Adrenal gland (tissue), 5 donors: ENCODE results near the gene FOXP3.

Source experiments
- CTCF ChIP-seq, 6 experiments: fragments of 450-650 bp in 4 of 6; fragments of 200-600 bp in 2 of 6; sonication (generic) in 1 of 6; IDR thresholded peaks; 1 replicate in 5 of 6; 2 replicates in 1 of 6; pipeline versions ENCODE4 v1.5.1 to v1.8.0; 2016 to 2021; ENCODE audit warnings: antibody characterized with exemption in 6 of 6, mild to moderate bottlenecking in 2 of 6, moderate library complexity in 1 of 6
- POLR2A ChIP-seq, 2 donors: fragments of 450-650 bp; IDR thresholded peaks; one replicate each; pipeline ENCODE4 v1.6.1; 2017; ENCODE audit warnings: antibody characterized with exemption in 2 of 2, mild to moderate bottlenecking in 2 of 2, moderate library complexity in 1 of 2
- donor health status: DM: no; HTN: no; CAD: no.

GRCh38 chrX:49214996-49215526 lies 49.4 kb downstream of the FOXP3 start:
- TF ChIP-seq CTCF (IDR thresholded peaks at IDR 0.05) (no peak), POLR2A (IDR thresholded peaks at IDR 0.05) (no peak)
